Erythroblast (primary cell): Measurements from ENCODE around the gene WFS1.

ENCODE experiments used
- GATA1 ChIP-seq: IDR thresholded peaks from 2 replicates; pipeline ENCODE4 v1.6.1; 2011; ENCODE audit warnings: low read depth, mild to moderate bottlenecking, control low read depth, low read length, moderate library complexity
- POLR2A ChIP-seq: IDR thresholded peaks from 2 replicates; pipeline ENCODE4 v1.6.1; 2011; ENCODE audit warnings: mild to moderate bottlenecking, low read length

DNA sequence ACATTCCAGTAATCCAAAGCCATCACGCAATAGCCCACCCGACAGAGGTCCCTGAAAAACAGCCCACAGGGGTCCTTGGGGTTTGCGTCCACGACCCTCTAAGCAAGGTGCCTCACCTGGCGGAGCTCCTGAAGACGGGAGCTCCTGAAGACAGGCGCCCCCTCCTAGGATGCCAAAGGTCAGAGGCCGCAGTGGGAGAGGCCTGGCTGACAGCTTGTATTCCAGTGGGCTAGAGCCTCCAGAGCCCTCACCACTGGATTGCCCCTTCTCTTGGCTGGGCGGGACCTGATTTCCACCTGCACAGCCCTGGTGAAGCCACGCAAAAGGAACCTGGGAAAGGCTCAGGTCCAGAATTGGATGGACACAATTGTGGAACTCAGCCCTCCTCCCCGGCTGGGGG is 29.7 kb upstream of the WFS1 start:
- TF ChIP-seq POLR2A: no peak
- TF ChIP-seq GATA1: no peak
